HCT116 (cell line): ENCODE results near the gene PCDHB14. TPM values are rescaled to one million over a fixed set of nuclear protein-coding genes. Genes with fewer than 3 reads are reported as not detected.
"Not testable (repeated sequence)": the region's sequence is repeated elsewhere in the genome, so short reads cannot be mapped to it uniquely, and the experiment has no call there.

ENCODE experiments used
- ATAC-seq: fragments of 200-7000 bp; cut with Tn5 transposase; 2 replicates; pipeline ENCODE4 v1.9.1; 2020; ENCODE audit warnings: mild to moderate bottlenecking, moderate library complexity
- BruUV-seq: library from RNA; stranded (reverse); fragments of 400-500 nt; replicated peaks from 2 replicates; lab custom pipeline; 2021; lab: Mats Ljungman, UMichigan
- CTCF ChIA-PET: fragments of 300-600 bp; sonication (Branson Sonifier 250); formaldehyde crosslinking; loops from one replicate; lab custom pipeline; 2021; ENCODE audit warnings: antibody characterized with exemption; lab: Charles Lee
- POLR2A ChIA-PET: fragments of 300-600, 350-600 bp; sonication (Branson Sonifier 250); formaldehyde crosslinking; loops from one replicate; lab custom pipeline; 2021; ENCODE audit warnings: antibody characterized with exemption; lab: Charles Lee
- RAD21 ChIA-PET, 2 experiments: fragments of 300-600 bp; sonication (Branson Sonifier 250); formaldehyde crosslinking; loops; one replicate each; lab custom pipeline; 2023; ENCODE audit warnings: low total read pairs in 2 of 2; ENCODE audit not compliant: uncharacterized antibody in 2 of 2, unreplicated experiment in 2 of 2, low non-redundant PET in 1 of 2; lab: Charles Lee
- DNase-seq: peaks from one replicate; pipeline ENCODE4 v3.0.0-alpha.2; 2010; ENCODE audit warnings: low read depth, low spot score
- H2AFZ ChIP-seq: fragments of 200-600 bp; shearing (Covaris generic), sonication (generic); 2 replicates; pipeline ENCODE4 v1.6.1; 2017; ENCODE audit warnings: low read depth, mixed run types, mixed read lengths, antibody characterized with exemption, low read length; ENCODE audit not compliant: poor library complexity, severe bottlenecking
- H3K27ac ChIP-seq: 2 replicates; pipeline ENCODE4 v1.5.1; 2012; ENCODE audit warnings: low read depth, low read length
- H3K27me3 ChIP-seq: fragments of 200-600 bp; sonication (generic); 2 replicates; pipeline ENCODE4 v1.6.1; 2016; ENCODE audit warnings: mixed run types, low read length, mixed read lengths; ENCODE audit not compliant: insufficient read depth
- H3K36me3 ChIP-seq, 2 experiments: fragments of 200-500 bp in 1 of 2; fragments of 200-600 bp in 1 of 2; sonication (Bioruptor generic) in 1 of 2; sonication (generic) in 1 of 2; 2 replicates each; pipeline versions ENCODE4 v1.5.1 to v1.6.1; 2014 to 2016; ENCODE audit warnings: low read length in 2 of 2, inconsistent platforms in 1 of 2, mixed read lengths in 1 of 2, mixed run types in 1 of 2; ENCODE audit not compliant: insufficient read depth in 2 of 2, control insufficient read depth in 1 of 2
- H3K4me1 ChIP-seq, 2 experiments: fragments of 200-600 bp in 1 of 2; sonication (generic) in 1 of 2; 2 replicates each; pipeline versions ENCODE4 v1.5.1 to v1.6.1; 2012 to 2017; ENCODE audit warnings: low read length in 2 of 2, inconsistent platforms in 1 of 2, mild to moderate bottlenecking in 1 of 2, mixed read lengths in 1 of 2, mixed run types in 1 of 2, moderate library complexity in 1 of 2; ENCODE audit not compliant: insufficient read depth in 2 of 2, control insufficient read depth in 1 of 2
- H3K4me2 ChIP-seq: fragments of 200-600 bp; sonication (generic); 2 replicates; pipeline ENCODE4 v1.6.1; 2017; ENCODE audit warnings: mixed run types, low read length, mixed read lengths
- H3K4me3 ChIP-seq, 2 experiments: fragments of 200-600 bp in 1 of 2; sonication (generic) in 1 of 2; replicated peaks in 1 of 2; 2 replicates each; pipeline ENCODE4 v1.5.1; 2011 to 2016; ENCODE audit warnings: low read length in 2 of 2, control low read depth in 1 of 2, low read depth in 1 of 2, mild to moderate bottlenecking in 1 of 2, mixed read lengths in 1 of 2, mixed run types in 1 of 2
- H3K79me2 ChIP-seq: fragments of 200-600 bp; sonication (generic); 2 replicates; pipeline ENCODE4 v1.6.1; 2017; ENCODE audit warnings: mild to moderate bottlenecking, mixed run types, low read length, moderate library complexity, mixed read lengths; ENCODE audit not compliant: insufficient read depth
- H3K9ac ChIP-seq: fragments of 200-600 bp; sonication (generic); 2 replicates; pipeline ENCODE4 v1.6.1; 2016; ENCODE audit warnings: low read length, mixed read lengths
- H3K9me2 ChIP-seq: fragments of 200-600 bp; sonication (generic), shearing (Covaris generic); 2 replicates; pipeline ENCODE4 v1.6.1; 2017; ENCODE audit warnings: mixed run types, mild to moderate bottlenecking, moderate library complexity; ENCODE audit not compliant: insufficient read depth
- H3K9me3 ChIP-seq, 2 experiments: fragments of 200-500 bp in 1 of 2; fragments of 200-600 bp in 1 of 2; sonication (Bioruptor generic) in 1 of 2; sonication (generic) in 1 of 2; 2 replicates each; pipeline ENCODE4 v1.6.1; 2014 to 2017; ENCODE audit warnings: low read length in 2 of 2, mixed read lengths in 2 of 2, inconsistent platforms in 1 of 2, low read depth in 1 of 2, mild to moderate bottlenecking in 1 of 2, mixed run types in 1 of 2, moderate library complexity in 1 of 2; ENCODE audit not compliant: control insufficient read depth in 1 of 2, insufficient read depth in 1 of 2
- H4K20me1 ChIP-seq: fragments of 200-600 bp; sonication (generic), shearing (Covaris generic); 2 replicates; pipeline ENCODE4 v1.6.1; 2017; ENCODE audit warnings: mixed run types, mild to moderate bottlenecking, moderate library complexity; ENCODE audit not compliant: insufficient read depth
- CBX3 ChIP-seq: IDR thresholded peaks from 2 replicates; pipeline ENCODE4 v1.6.1; 2012; ENCODE audit warnings: low read depth
- EZH2 ChIP-seq: fragments of 200-600 bp; sonication (generic); IDR thresholded peaks from 2 replicates; pipeline ENCODE4 v1.6.1; 2017; ENCODE audit warnings: antibody characterized with exemption, mixed run types
- RAD21 ChIP-seq: IDR thresholded peaks from 2 replicates; pipeline ENCODE4 v1.6.1; 2012; ENCODE audit warnings: low read depth, mild to moderate bottlenecking
- intact Hi-C: fragments of 100-400 bp; cut with micrococcal nuclease; formaldehyde crosslinking; loops from 2 replicates; pipeline ENCODE4 v1.10.0; 2022
- total RNA-seq: library from RNA; stranded (reverse); gene quantifications from one replicate; pipeline ENCODE4 v1.2.1, GENCODE V29; 2021; ENCODE audit not compliant: unreplicated experiment
- TF ChIP-seq, protein P1 (sequence below), 3 experiments: fragments of 200-600 bp in 1 of 3; sonication (generic) in 1 of 3; IDR thresholded peaks in 2 of 3; conservative IDR thresholded peaks in 1 of 3; 2 replicates each; pipeline ENCODE4 v1.5.1; 2012 to 2017; ENCODE audit warnings: low read depth in 2 of 3, low read length in 2 of 3, antibody characterized with exemption in 1 of 3, borderline replicate concordance in 1 of 3, control low read depth in 1 of 3, mild to moderate bottlenecking in 1 of 3, mixed read lengths in 1 of 3, mixed run types in 1 of 3, moderate library complexity in 1 of 3; ENCODE audit not compliant: insufficient read depth in 1 of 3

Gene PCDHB14
- total RNA-seq, 1 experiment from 2014 or later = 0.27 TPM

DNA sequence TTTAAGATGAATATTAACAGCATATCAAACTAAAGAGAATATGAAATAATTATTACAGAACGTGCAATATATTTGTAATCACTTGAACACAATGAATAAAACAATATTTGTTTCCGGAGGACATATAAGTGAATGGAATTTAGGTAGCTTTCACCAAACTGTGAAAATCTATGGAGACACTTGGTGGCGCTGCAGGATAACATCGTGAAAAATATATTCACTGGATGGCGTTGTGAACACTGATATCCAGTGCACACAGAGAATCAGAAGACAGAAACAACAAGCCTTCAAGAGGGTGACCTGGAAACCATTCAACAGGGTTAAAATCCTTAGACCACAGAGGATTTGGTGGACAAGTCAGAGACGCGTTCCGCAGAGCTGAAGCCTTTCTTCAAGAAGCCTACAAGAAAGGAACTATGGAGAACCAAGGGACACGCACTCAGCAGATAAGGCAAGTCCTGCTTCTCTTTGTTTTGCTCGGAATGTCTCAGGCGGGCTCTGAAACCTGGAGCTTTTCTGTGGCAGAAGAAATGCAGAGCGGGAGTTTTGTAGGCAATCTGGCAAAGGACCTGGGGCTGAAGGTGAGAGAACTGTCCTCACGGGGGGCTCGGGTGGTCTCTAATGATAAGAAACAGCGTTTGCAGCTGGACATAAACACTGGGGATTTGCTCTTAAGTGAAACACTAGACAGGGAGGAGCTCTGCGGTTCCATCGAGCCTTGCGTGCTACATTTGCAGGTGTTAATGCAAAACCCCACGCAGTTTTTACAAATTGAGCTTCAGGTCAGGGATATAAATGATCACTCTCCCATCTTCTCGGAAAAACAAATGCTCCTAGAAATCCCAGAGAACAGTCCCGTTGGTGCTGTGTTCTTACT is 23.5 kb upstream of the PCDHB14 start, which contains the start of gene PCDHB11:
Gene PCDHB11 (plus strand): TSS at position 269 of the 877 bp plus-strand sequence. CDS start 148 bp downstream, at position 417.
- ChIA-PET CTCF (interaction anchor here (1.5 kb wide), 1 partner anchor 364 kb away, joined by 4 read pairs; no protein-coding TSS in a partner anchor), POLR2A (no interaction called here)
- no peak within 1 kb of the TSS for H3K4me3 ChIP-seq
- H4K20me1 ChIP-seq = no peaks in the 10 kb centered on the region
- H3K9me2 ChIP-seq = no peaks in the 10 kb centered on the region
- H3K9me3 ChIP-seq = peaks cover 0 to 11% of the 10 kb centered on the region in 2 experiments; a peak in 3 of 4 replicates
- no peak within 1 kb of the TSS for H3K4me2 ChIP-seq
- no peaks in the 10 kb centered on the region for H3K4me1 ChIP-seq
- no peak for ATAC-seq
- TF ChIP-seq, protein P1, sequence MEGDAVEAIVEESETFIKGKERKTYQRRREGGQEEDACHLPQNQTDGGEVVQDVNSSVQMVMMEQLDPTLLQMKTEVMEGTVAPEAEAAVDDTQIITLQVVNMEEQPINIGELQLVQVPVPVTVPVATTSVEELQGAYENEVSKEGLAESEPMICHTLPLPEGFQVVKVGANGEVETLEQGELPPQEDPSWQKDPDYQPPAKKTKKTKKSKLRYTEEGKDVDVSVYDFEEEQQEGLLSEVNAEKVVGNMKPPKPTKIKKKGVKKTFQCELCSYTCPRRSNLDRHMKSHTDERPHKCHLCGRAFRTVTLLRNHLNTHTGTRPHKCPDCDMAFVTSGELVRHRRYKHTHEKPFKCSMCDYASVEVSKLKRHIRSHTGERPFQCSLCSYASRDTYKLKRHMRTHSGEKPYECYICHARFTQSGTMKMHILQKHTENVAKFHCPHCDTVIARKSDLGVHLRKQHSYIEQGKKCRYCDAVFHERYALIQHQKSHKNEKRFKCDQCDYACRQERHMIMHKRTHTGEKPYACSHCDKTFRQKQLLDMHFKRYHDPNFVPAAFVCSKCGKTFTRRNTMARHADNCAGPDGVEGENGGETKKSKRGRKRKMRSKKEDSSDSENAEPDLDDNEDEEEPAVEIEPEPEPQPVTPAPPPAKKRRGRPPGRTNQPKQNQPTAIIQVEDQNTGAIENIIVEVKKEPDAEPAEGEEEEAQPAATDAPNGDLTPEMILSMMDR (IDR thresholded peaks at IDR 0.05 in 2 of 3, conservative IDR thresholded peaks at IDR 0.05 in 1 of 3; ENCODE audit: borderline replicate concordance in 1 of 3, insufficient read depth in 1 of 3, low read depth in 2 of 3, low read length in 2 of 3) = peak; percentile 24 to 34 (median 29); a peak in 3 of 6 replicates
- peak; percentile 58 for TF ChIP-seq RAD21
- no peak for TF ChIP-seq EZH2
- TF ChIP-seq CBX3 = no peak
- TF ChIP-seq, all 23 proteins: peak for 2
- Histone ChIP-seq H3K27ac (no peak within 1 kb of the TSS), H3K79me2 (no peaks in the 10 kb centered on the region), H3K36me3 (no peaks in the 10 kb centered on the region), H2AFZ (no peak within 1 kb of the TSS), H3K27me3 (no peaks in the 10 kb centered on the region), H3K9ac (no peak within 1 kb of the TSS)
- no TSS peak for BruUV-seq
- intact Hi-C loops = no loop called here
- RAD21 ChIA-PET = interaction anchor here in 1 of 2 experiments (0.6 kb wide), 1 partner anchor 391 kb away, joined by 5 read pairs; no protein-coding TSS in a partner anchor
- DNase-seq = no peak

DNA sequence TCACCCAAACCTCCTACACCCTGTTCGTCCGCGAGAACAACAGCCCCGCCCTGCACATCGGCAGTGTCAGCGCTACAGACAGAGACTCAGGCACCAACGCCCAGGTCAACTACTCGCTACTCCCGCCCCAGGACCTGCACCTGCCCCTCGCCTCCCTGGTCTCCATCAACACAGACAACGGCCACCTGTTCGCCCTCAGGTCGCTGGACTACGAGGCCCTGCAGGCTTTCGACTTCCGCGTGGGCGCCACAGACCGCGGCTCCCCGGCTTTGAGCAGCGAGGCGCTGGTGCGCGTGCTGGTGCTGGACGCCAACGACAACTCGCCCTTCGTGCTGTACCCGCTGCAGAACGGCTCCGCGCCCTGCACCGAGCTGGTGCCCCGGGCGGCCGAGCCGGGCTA is 22.0 kb upstream of the PCDHB14 start:
- H3K27ac ChIP-seq, H3K9me2 ChIP-seq, H3K79me2 ChIP-seq, ATAC-seq, H2AFZ ChIP-seq, BruUV-seq, H3K36me3 ChIP-seq, H3K9ac ChIP-seq, DNase-seq, H3K4me2 ChIP-seq, RAD21 ChIA-PET, CTCF ChIA-PET, POLR2A ChIA-PET, H3K27me3 ChIP-seq, H3K4me1 ChIP-seq, H4K20me1 ChIP-seq, H3K4me3 ChIP-seq, intact Hi-C loops: not testable (repeated sequence)
- H3K9me3 ChIP-seq = peaks cover 0 to 11% of the 10 kb centered on the region in 2 experiments; a peak in 3 of 4 replicates

DNA sequence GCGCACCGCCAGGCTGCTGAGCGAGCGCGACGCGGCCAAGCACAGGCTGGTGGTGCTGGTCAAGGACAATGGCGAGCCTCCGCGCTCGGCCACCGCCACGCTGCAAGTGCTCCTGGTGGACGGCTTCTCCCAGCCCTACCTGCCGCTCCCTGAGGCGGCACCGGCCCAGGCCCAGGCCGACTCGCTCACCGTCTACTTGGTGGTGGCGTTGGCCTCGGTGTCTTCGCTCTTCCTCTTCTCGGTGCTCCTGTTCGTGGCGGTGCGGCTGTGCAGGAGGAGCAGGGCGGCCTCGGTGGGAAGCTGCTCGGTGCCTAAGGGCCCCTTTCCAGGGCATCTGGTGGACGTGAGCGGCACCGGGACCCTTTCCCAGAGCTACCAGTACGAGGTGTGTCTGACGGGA is 21.5 kb upstream of the PCDHB14 start:
- DNase-seq, H3K79me2 ChIP-seq, H4K20me1 ChIP-seq, H3K4me3 ChIP-seq, POLR2A ChIA-PET, BruUV-seq, ATAC-seq, H3K4me1 ChIP-seq, RAD21 ChIA-PET, H3K9me2 ChIP-seq, H3K27ac ChIP-seq, H3K4me2 ChIP-seq, H2AFZ ChIP-seq, CTCF ChIA-PET, H3K27me3 ChIP-seq, intact Hi-C loops, H3K36me3 ChIP-seq, H3K9ac ChIP-seq: not testable (repeated sequence)
- H3K9me3 ChIP-seq = peaks cover 0 to 11% of the 10 kb centered on the region in 2 experiments; a peak in 3 of 4 replicates
